HCT116 (cell line): ENCODE data around the gene DCLRE1C. TPM values are rescaled to one million over a fixed set of nuclear protein-coding genes. Genes with fewer than 3 reads are reported as not detected.
A peak's percentile ranks its signal among the peaks of the same experiment; 100 is the strongest.

Experiments used
- ATAC-seq: fragments of 200-7000 bp; cut with Tn5 transposase; 2 replicates; pipeline ENCODE4 v1.9.1; 2020; ENCODE audit warnings: mild to moderate bottlenecking, moderate library complexity
- BruUV-seq: library from RNA; stranded (reverse); fragments of 400-500 nt; replicated peaks from 2 replicates; lab custom pipeline; 2021; lab: Mats Ljungman, UMichigan
- CTCF ChIA-PET: fragments of 300-600 bp; sonication (Branson Sonifier 250); formaldehyde crosslinking; loops from one replicate; lab custom pipeline; 2021; ENCODE audit warnings: antibody characterized with exemption; lab: Charles Lee
- POLR2A ChIA-PET: fragments of 300-600, 350-600 bp; sonication (Branson Sonifier 250); formaldehyde crosslinking; loops from one replicate; lab custom pipeline; 2021; ENCODE audit warnings: antibody characterized with exemption; lab: Charles Lee
- RAD21 ChIA-PET, 2 experiments: fragments of 300-600 bp; sonication (Branson Sonifier 250); formaldehyde crosslinking; loops; one replicate each; lab custom pipeline; 2023; ENCODE audit warnings: low total read pairs in 2 of 2; ENCODE audit not compliant: uncharacterized antibody in 2 of 2, unreplicated experiment in 2 of 2, low non-redundant PET in 1 of 2; lab: Charles Lee
- DNase-seq: peaks from one replicate; pipeline ENCODE4 v3.0.0-alpha.2; 2010; ENCODE audit warnings: low read depth, low spot score
- H2AFZ ChIP-seq: fragments of 200-600 bp; shearing (Covaris generic), sonication (generic); 2 replicates; pipeline ENCODE4 v1.6.1; 2017; ENCODE audit warnings: low read depth, mixed run types, mixed read lengths, antibody characterized with exemption, low read length; ENCODE audit not compliant: poor library complexity, severe bottlenecking
- H3K27ac ChIP-seq: 2 replicates; pipeline ENCODE4 v1.5.1; 2012; ENCODE audit warnings: low read depth, low read length
- H3K27me3 ChIP-seq: fragments of 200-600 bp; sonication (generic); 2 replicates; pipeline ENCODE4 v1.6.1; 2016; ENCODE audit warnings: mixed run types, low read length, mixed read lengths; ENCODE audit not compliant: insufficient read depth
- H3K36me3 ChIP-seq, 2 experiments: fragments of 200-500 bp in 1 of 2; fragments of 200-600 bp in 1 of 2; sonication (Bioruptor generic) in 1 of 2; sonication (generic) in 1 of 2; 2 replicates each; pipeline versions ENCODE4 v1.5.1 to v1.6.1; 2014 to 2016; ENCODE audit warnings: low read length in 2 of 2, inconsistent platforms in 1 of 2, mixed read lengths in 1 of 2, mixed run types in 1 of 2; ENCODE audit not compliant: insufficient read depth in 2 of 2, control insufficient read depth in 1 of 2
- H3K4me1 ChIP-seq, 2 experiments: fragments of 200-600 bp in 1 of 2; sonication (generic) in 1 of 2; 2 replicates each; pipeline versions ENCODE4 v1.5.1 to v1.6.1; 2012 to 2017; ENCODE audit warnings: low read length in 2 of 2, inconsistent platforms in 1 of 2, mild to moderate bottlenecking in 1 of 2, mixed read lengths in 1 of 2, mixed run types in 1 of 2, moderate library complexity in 1 of 2; ENCODE audit not compliant: insufficient read depth in 2 of 2, control insufficient read depth in 1 of 2
- H3K4me2 ChIP-seq: fragments of 200-600 bp; sonication (generic); 2 replicates; pipeline ENCODE4 v1.6.1; 2017; ENCODE audit warnings: mixed run types, low read length, mixed read lengths
- H3K4me3 ChIP-seq, 2 experiments: fragments of 200-600 bp in 1 of 2; sonication (generic) in 1 of 2; replicated peaks in 1 of 2; 2 replicates each; pipeline ENCODE4 v1.5.1; 2011 to 2016; ENCODE audit warnings: low read length in 2 of 2, control low read depth in 1 of 2, low read depth in 1 of 2, mild to moderate bottlenecking in 1 of 2, mixed read lengths in 1 of 2, mixed run types in 1 of 2
- H3K79me2 ChIP-seq: fragments of 200-600 bp; sonication (generic); 2 replicates; pipeline ENCODE4 v1.6.1; 2017; ENCODE audit warnings: mild to moderate bottlenecking, mixed run types, low read length, moderate library complexity, mixed read lengths; ENCODE audit not compliant: insufficient read depth
- H3K9ac ChIP-seq: fragments of 200-600 bp; sonication (generic); 2 replicates; pipeline ENCODE4 v1.6.1; 2016; ENCODE audit warnings: low read length, mixed read lengths
- H3K9me2 ChIP-seq: fragments of 200-600 bp; sonication (generic), shearing (Covaris generic); 2 replicates; pipeline ENCODE4 v1.6.1; 2017; ENCODE audit warnings: mixed run types, mild to moderate bottlenecking, moderate library complexity; ENCODE audit not compliant: insufficient read depth
- H3K9me3 ChIP-seq, 2 experiments: fragments of 200-500 bp in 1 of 2; fragments of 200-600 bp in 1 of 2; sonication (Bioruptor generic) in 1 of 2; sonication (generic) in 1 of 2; 2 replicates each; pipeline ENCODE4 v1.6.1; 2014 to 2017; ENCODE audit warnings: low read length in 2 of 2, mixed read lengths in 2 of 2, inconsistent platforms in 1 of 2, low read depth in 1 of 2, mild to moderate bottlenecking in 1 of 2, mixed run types in 1 of 2, moderate library complexity in 1 of 2; ENCODE audit not compliant: control insufficient read depth in 1 of 2, insufficient read depth in 1 of 2
- H4K20me1 ChIP-seq: fragments of 200-600 bp; sonication (generic), shearing (Covaris generic); 2 replicates; pipeline ENCODE4 v1.6.1; 2017; ENCODE audit warnings: mixed run types, mild to moderate bottlenecking, moderate library complexity; ENCODE audit not compliant: insufficient read depth
- EGR1 ChIP-seq: IDR thresholded peaks from 2 replicates; pipeline ENCODE4 v1.6.1; 2012; ENCODE audit warnings: low read depth
- ELF1 ChIP-seq: IDR thresholded peaks from 2 replicates; pipeline ENCODE4 v1.6.1; 2012; ENCODE audit warnings: low read depth, borderline replicate concordance
- POLR2AphosphoS5 ChIP-seq: IDR thresholded peaks from 2 replicates; pipeline ENCODE4 v1.6.1; 2011; ENCODE audit warnings: mild to moderate bottlenecking, low read depth, low read length, moderate library complexity
- SIN3A ChIP-seq: IDR thresholded peaks from 2 replicates; pipeline ENCODE4 v1.6.1; 2012; ENCODE audit warnings: low read depth
- SRF ChIP-seq: IDR thresholded peaks from 2 replicates; pipeline ENCODE4 v1.6.1; 2012; ENCODE audit warnings: low read depth
- ZFX ChIP-seq: fragments of 450-650 bp; IDR thresholded peaks from 2 replicates; pipeline ENCODE4 v1.6.1; 2017
- intact Hi-C: fragments of 100-400 bp; cut with micrococcal nuclease; formaldehyde crosslinking; loops from 2 replicates; pipeline ENCODE4 v1.10.0; 2022
- total RNA-seq: library from RNA; stranded (reverse); gene quantifications from one replicate; pipeline ENCODE4 v1.2.1, GENCODE V29; 2021; ENCODE audit not compliant: unreplicated experiment
- TF ChIP-seq, protein P1 (sequence below): IDR thresholded peaks from 2 replicates; pipeline ENCODE4 v1.6.1; 2012; ENCODE audit warnings: low read depth
- TF ChIP-seq, protein P2 (sequence below): IDR thresholded peaks from 2 replicates; pipeline ENCODE4 v1.6.1; 2011; ENCODE audit warnings: mild to moderate bottlenecking, low read length, moderate library complexity; ENCODE audit not compliant: insufficient replicate concordance; ENCODE audit errors: extremely low read depth

DCLRE1C gene
- total RNA-seq, 1 experiment from 2014 or later: 14.5 TPM

DNA sequence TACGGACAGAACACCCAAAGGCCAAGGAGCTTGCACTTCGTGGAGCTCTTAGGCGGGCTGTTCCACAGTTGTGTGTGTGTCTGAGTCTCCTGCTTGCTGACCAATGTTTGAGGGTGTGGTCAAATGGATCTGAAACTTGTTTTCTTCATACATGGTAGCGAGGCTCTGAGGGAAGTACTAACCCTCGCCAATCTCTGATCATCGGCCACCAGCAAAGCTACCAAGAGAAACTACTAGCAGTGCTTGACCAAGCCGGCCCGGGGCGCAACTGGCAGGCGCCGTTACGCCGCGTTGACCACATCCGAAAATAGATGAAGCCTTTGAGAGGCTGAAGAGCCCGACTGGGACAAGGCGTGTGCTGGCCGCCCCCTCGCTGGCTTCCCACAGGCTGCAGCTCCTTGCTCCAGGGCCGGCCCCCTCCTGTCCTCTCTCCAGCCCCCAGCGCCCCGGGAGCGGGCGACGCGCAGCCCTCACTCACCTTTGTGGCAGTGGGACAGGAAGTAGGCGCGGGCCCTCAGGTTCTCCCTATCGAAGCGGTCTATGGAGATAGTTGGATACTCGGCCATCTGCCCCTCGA lies 384 bp downstream of the DCLRE1C start:
- Histone ChIP-seq H3K79me2 (peaks cover 59% of the 10 kb centered on the region), H3K4me1 (peaks cover 9 to 18% of the 10 kb centered on the region in 2 experiments), H3K27ac (peak overlapping the region; percentile 70), H2AFZ (peak overlapping the region; percentile 59), H3K27me3 (no peaks in the 10 kb centered on the region), H3K4me2 (peak overlapping the region; percentile 88), H3K9ac (peak overlapping the region; percentile 76), H3K9me3 (no peaks in the 10 kb centered on the region), H3K4me3 (peak overlapping the region; percentile 76 to 82), H3K9me2 (no peaks in the 10 kb centered on the region), H3K36me3 (peaks cover 2 to 14% of the 10 kb centered on the region in 2 experiments; a peak in 2 of 4 replicates), H4K20me1 (no peaks in the 10 kb centered on the region)
- ChIA-PET RAD21 (no interaction called here), CTCF (interaction anchor here (0.8 to 2.0 kb wide), 2 partner anchors 116 to 152 kb away, joined by 3 to 9 read pairs; partner anchors contain the start of genes CDNF, HSPA14 and MSANTD7), POLR2A (interaction anchor here (0.7 to 1.7 kb wide), 2 partner anchors 21 to 115 kb away, joined by 3 to 5 read pairs; partner anchors contain the start of genes CDNF, HSPA14 and MSANTD7)
- DNase-seq (peak; percentile 22), ATAC-seq (peak; percentile 70)
- TF ChIP-seq SRF (no peak), ELF1 (no peak), POLR2AphosphoS5 (no peak), EGR1 (no peak), ZFX (peak; percentile 38; the same call in 1 of the 2 replicates), SIN3A (no peak)
- TF ChIP-seq, protein P1, sequence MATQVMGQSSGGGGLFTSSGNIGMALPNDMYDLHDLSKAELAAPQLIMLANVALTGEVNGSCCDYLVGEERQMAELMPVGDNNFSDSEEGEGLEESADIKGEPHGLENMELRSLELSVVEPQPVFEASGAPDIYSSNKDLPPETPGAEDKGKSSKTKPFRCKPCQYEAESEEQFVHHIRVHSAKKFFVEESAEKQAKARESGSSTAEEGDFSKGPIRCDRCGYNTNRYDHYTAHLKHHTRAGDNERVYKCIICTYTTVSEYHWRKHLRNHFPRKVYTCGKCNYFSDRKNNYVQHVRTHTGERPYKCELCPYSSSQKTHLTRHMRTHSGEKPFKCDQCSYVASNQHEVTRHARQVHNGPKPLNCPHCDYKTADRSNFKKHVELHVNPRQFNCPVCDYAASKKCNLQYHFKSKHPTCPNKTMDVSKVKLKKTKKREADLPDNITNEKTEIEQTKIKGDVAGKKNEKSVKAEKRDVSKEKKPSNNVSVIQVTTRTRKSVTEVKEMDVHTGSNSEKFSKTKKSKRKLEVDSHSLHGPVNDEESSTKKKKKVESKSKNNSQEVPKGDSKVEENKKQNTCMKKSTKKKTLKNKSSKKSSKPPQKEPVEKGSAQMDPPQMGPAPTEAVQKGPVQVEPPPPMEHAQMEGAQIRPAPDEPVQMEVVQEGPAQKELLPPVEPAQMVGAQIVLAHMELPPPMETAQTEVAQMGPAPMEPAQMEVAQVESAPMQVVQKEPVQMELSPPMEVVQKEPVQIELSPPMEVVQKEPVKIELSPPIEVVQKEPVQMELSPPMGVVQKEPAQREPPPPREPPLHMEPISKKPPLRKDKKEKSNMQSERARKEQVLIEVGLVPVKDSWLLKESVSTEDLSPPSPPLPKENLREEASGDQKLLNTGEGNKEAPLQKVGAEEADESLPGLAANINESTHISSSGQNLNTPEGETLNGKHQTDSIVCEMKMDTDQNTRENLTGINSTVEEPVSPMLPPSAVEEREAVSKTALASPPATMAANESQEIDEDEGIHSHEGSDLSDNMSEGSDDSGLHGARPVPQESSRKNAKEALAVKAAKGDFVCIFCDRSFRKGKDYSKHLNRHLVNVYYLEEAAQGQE: no peak
- TF ChIP-seq, protein P2, sequence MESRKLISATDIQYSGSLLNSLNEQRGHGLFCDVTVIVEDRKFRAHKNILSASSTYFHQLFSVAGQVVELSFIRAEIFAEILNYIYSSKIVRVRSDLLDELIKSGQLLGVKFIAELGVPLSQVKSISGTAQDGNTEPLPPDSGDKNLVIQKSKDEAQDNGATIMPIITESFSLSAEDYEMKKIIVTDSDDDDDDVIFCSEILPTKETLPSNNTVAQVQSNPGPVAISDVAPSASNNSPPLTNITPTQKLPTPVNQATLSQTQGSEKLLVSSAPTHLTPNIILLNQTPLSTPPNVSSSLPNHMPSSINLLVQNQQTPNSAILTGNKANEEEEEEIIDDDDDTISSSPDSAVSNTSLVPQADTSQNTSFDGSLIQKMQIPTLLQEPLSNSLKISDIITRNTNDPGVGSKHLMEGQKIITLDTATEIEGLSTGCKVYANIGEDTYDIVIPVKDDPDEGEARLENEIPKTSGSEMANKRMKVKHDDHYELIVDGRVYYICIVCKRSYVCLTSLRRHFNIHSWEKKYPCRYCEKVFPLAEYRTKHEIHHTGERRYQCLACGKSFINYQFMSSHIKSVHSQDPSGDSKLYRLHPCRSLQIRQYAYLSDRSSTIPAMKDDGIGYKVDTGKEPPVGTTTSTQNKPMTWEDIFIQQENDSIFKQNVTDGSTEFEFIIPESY: no peak
- intact Hi-C loops: loop anchor here (5.0 kb wide), 3 partner anchors 116 to 214 kb away; partner anchors contain the start of genes CDNF, HSPA14, MSANTD7 and NMT2
- no TSS peak for BruUV-seq
